Measurements from ENCODE around the gene FOXK2. TPM values are rescaled to one million over a fixed set of nuclear protein-coding genes. Genes with fewer than 3 reads are reported as not detected.

The FOXK2 gene
- total RNA-seq, 1 experiment from 2014 or later, result 107 TPM

DNA sequence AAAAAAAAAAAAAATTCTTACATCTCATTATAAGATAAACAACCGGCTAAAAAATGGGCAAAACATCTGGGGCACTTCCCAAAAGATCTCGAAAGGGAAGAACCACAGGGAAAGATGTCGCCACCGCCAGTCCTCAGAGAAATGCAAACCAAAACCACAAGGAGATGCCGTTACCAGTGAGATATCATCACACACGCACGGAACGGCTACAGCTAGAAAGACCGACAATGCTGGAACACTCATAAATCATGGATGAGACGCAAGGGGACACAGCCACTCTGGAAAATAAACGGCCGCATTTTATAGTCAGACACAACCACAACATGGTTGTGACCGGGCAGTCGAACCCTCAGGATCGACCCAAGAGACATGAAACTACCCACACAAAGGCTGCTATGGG, 104.2 kb downstream of the FOXK2 start:
- no peaks in the 10 kb centered on the region for H3K27me3 ChIP-seq (replicated peaks; ENCODE audit: insufficient read depth, low read depth, low read length, poor library complexity)
- BruUV-seq (replicated peaks), result no TSS peak
- TF ChIP-seq, protein P1, sequence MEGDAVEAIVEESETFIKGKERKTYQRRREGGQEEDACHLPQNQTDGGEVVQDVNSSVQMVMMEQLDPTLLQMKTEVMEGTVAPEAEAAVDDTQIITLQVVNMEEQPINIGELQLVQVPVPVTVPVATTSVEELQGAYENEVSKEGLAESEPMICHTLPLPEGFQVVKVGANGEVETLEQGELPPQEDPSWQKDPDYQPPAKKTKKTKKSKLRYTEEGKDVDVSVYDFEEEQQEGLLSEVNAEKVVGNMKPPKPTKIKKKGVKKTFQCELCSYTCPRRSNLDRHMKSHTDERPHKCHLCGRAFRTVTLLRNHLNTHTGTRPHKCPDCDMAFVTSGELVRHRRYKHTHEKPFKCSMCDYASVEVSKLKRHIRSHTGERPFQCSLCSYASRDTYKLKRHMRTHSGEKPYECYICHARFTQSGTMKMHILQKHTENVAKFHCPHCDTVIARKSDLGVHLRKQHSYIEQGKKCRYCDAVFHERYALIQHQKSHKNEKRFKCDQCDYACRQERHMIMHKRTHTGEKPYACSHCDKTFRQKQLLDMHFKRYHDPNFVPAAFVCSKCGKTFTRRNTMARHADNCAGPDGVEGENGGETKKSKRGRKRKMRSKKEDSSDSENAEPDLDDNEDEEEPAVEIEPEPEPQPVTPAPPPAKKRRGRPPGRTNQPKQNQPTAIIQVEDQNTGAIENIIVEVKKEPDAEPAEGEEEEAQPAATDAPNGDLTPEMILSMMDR (conservative IDR thresholded peaks at IDR 0.05; ENCODE audit: low read depth, low read length), result no peak
- no peak for TF ChIP-seq EZH2 (IDR thresholded peaks at IDR 0.05; ENCODE audit: borderline replicate concordance, low read depth, low read length, poor library complexity, severe bottlenecking)
- no peak for DNase-seq (ENCODE audit: low spot score)
- CTCF ChIA-PET, result no interaction called here
- H3K4me3 ChIP-seq (ENCODE audit: low read depth, low read length, poor library complexity, severe bottlenecking), result no peak overlapping the region
- H3K27ac ChIP-seq (ENCODE audit: low read depth, low read length, poor library complexity, severe bottlenecking), result no peak overlapping the region
- no peaks in the 10 kb centered on the region for H3K9me3 ChIP-seq (ENCODE audit: low read depth, low read length, poor library complexity, severe bottlenecking)
- POLR2A ChIA-PET (ENCODE audit: low non-redundant PET), result no interaction called here
- no peaks in the 10 kb centered on the region for H3K4me1 ChIP-seq (ENCODE audit: insufficient read depth, low read length, poor library complexity, severe bottlenecking)
- peaks cover 61% of the 10 kb centered on the region for H3K36me3 ChIP-seq (ENCODE audit: insufficient read depth, low read length, poor library complexity, severe bottlenecking)
- intact Hi-C loops (cut with micrococcal nuclease; ENCODE audit: unreplicated experiment), result no loop called here

GRCh38 chr17:82627405-82627804, 107.9 kb downstream of the FOXK2 start:
- ChIA-PET POLR2A (ENCODE audit: low non-redundant PET) (no interaction called here), CTCF (no interaction called here)
- no peaks in the 10 kb centered on the region for H3K4me1 ChIP-seq (ENCODE audit: insufficient read depth, low read length, poor library complexity, severe bottlenecking)
- TF ChIP-seq EZH2 (IDR thresholded peaks at IDR 0.05; ENCODE audit: borderline replicate concordance, low read depth, low read length, poor library complexity, severe bottlenecking), result no peak
- TF ChIP-seq, protein P1 (conservative IDR thresholded peaks at IDR 0.05; ENCODE audit: low read depth, low read length), result no peak
- H3K9me3 ChIP-seq (ENCODE audit: low read depth, low read length, poor library complexity, severe bottlenecking), result no peaks in the 10 kb centered on the region
- intact Hi-C loops (cut with micrococcal nuclease; ENCODE audit: unreplicated experiment), result no loop called here
- H3K27ac ChIP-seq (ENCODE audit: low read depth, low read length, poor library complexity, severe bottlenecking), result no peak overlapping the region
- no peak for DNase-seq (ENCODE audit: low spot score)
- H3K4me3 ChIP-seq (ENCODE audit: low read depth, low read length, poor library complexity, severe bottlenecking), result no peak overlapping the region
- H3K27me3 ChIP-seq (replicated peaks; ENCODE audit: insufficient read depth, low read depth, low read length, poor library complexity), result no peaks in the 10 kb centered on the region
- no TSS peak for BruUV-seq (replicated peaks)
- peaks cover 37% of the 10 kb centered on the region for H3K36me3 ChIP-seq (ENCODE audit: insufficient read depth, low read length, poor library complexity, severe bottlenecking)

DNA sequence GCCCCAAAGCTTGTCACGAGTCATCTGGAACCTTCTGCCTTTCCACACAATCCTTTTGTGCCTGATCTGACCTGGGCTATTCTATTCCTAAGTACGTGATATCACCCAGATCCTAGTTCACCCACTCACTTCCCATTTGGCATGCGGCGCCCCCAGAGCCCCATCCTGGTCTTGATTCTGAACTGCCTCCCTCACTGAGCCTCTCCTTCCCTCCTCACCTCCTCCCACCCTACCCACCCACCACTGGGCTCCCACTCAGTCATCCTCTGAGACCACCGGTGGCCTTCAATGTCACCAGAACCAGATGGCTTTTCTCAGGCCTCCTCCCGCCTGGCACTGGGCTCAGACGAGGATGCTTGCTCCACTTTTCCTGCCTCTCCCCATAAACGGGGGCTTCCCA, 110.2 kb downstream of the FOXK2 start:
- DNase-seq (ENCODE audit: low spot score), result no peak
- no peak overlapping the region for H3K27ac ChIP-seq (ENCODE audit: low read depth, low read length, poor library complexity, severe bottlenecking)
- POLR2A ChIA-PET (ENCODE audit: low non-redundant PET), result no interaction called here
- TF ChIP-seq EZH2 (IDR thresholded peaks at IDR 0.05; ENCODE audit: borderline replicate concordance, low read depth, low read length, poor library complexity, severe bottlenecking), result no peak
- TF ChIP-seq, protein P1 (conservative IDR thresholded peaks at IDR 0.05; ENCODE audit: low read depth, low read length), result no peak
- no peaks in the 10 kb centered on the region for H3K9me3 ChIP-seq (ENCODE audit: low read depth, low read length, poor library complexity, severe bottlenecking)
- no TSS peak for BruUV-seq (replicated peaks)
- no peak overlapping the region for H3K4me3 ChIP-seq (ENCODE audit: low read depth, low read length, poor library complexity, severe bottlenecking)
- H3K4me1 ChIP-seq (ENCODE audit: insufficient read depth, low read length, poor library complexity, severe bottlenecking), result no peaks in the 10 kb centered on the region
- peaks cover 50% of the 10 kb centered on the region for H3K36me3 ChIP-seq (ENCODE audit: insufficient read depth, low read length, poor library complexity, severe bottlenecking)
- CTCF ChIA-PET, result no interaction called here
- intact Hi-C loops (cut with micrococcal nuclease; ENCODE audit: unreplicated experiment), result no loop called here
- H3K27me3 ChIP-seq (replicated peaks; ENCODE audit: insufficient read depth, low read depth, low read length, poor library complexity), result no peaks in the 10 kb centered on the region
